Omental fat pad (tissue), 4 donors: Measurements from ENCODE around the gene ALKBH3. TPM values are rescaled to one million over a fixed set of nuclear protein-coding genes. Genes with fewer than 3 reads are reported as not detected.
A peak's percentile ranks its signal among the peaks of the same experiment; 100 is the strongest.

Source experiments
- ATAC-seq: fragments of 150-250 bp; one replicate; pipeline ENCODE4 v1.9.1; 2016; ENCODE audit warnings: mild to moderate bottlenecking, moderate library complexity; ENCODE audit not compliant: low FRiP score
- DNase-seq: peaks from one replicate; pipeline ENCODE4 v3.0.0-alpha.2; 2019; ENCODE audit warnings: low spot score
- CTCF ChIP-seq, 3 donors: fragments of 450-650 bp; IDR thresholded peaks; one replicate each; pipeline ENCODE4 v1.5.1; 2016 to 2017; ENCODE audit warnings: antibody characterized with exemption in 3 of 3, mild to moderate bottlenecking in 3 of 3, moderate library complexity in 2 of 3
- total RNA-seq, 4 donors: library from RNA; depleted of rRNA; stranded (reverse); fragments of >200 nt; gene quantifications; one replicate each; pipeline ENCODE4 v1.1.0, GENCODE V29; 2016

Gene ALKBH3
- total RNA-seq, 4 donors from 2014 or later = 26.3 to 39.9 (median 29.6) TPM

- ATAC-seq (no peak), DNase-seq (no peak)
- no peak for TF ChIP-seq CTCF (IDR thresholded peaks at IDR 0.05)
Measured at GRCh38 chr11:43952020-43952400, 71.4 kb downstream of the ALKBH3 start.

- DNase-seq (no peak), ATAC-seq (no peak)
- no peak for TF ChIP-seq CTCF (IDR thresholded peaks at IDR 0.05)
Measured at GRCh38 chr11:43952401-43953342, 72.0 kb downstream of the ALKBH3 start.

- DNase-seq (no peak), ATAC-seq (no peak)
- TF ChIP-seq CTCF (IDR thresholded peaks at IDR 0.05) = no peak
Measured at GRCh38 chr11:43953521-43953920, 72.9 kb downstream of the ALKBH3 start.

- ATAC-seq (no peak), DNase-seq (no peak)
- TF ChIP-seq CTCF (IDR thresholded peaks at IDR 0.05) = no peak
Measured at GRCh38 chr11:43954241-43954640, 73.6 kb downstream of the ALKBH3 start.

GRCh38 chr11:43955381-43956118 is 74.9 kb downstream of the ALKBH3 start:
- ATAC-seq = peak; percentile 32
- no peak for DNase-seq
- no peak for TF ChIP-seq CTCF (IDR thresholded peaks at IDR 0.05)

- ATAC-seq (no peak), DNase-seq (no peak)
- TF ChIP-seq CTCF (IDR thresholded peaks at IDR 0.05) = no peak
Measured at GRCh38 chr11:43957571-43957970, 76.9 kb downstream of the ALKBH3 start.
